Activated naive CD4-positive, alpha-beta T cell treated with anti-CD3 and anti-CD28 coated beads, Interleukin-2, amount 50 U/mL, for 72 hours (primary cell): ENCODE results near the gene TNIP1. TPM values are rescaled to one million over a fixed set of nuclear protein-coding genes. Genes with fewer than 3 reads are reported as not detected.

Experiments used
- ATAC-seq, 2 donors: fragments of 150-1000 bp; cut with Tn5 transposase; 2 replicates each; pipeline ENCODE4 v1.10.0; 2021; ENCODE audit warnings: mild to moderate bottlenecking in 2 of 2, moderate library complexity in 2 of 2
- DNase-seq, 2 donors: peaks; one replicate each; pipeline ENCODE4 v3.0.0; 2021 to 2022; ENCODE audit warnings: low spot score in 2 of 2
- H3K27ac Mint-ChIP-seq, 2 donors: one replicate each; pipeline ENCODE4 v1.8.0; 2022; ENCODE audit warnings: mild to moderate bottlenecking in 2 of 2, mixed read lengths in 2 of 2
- H3K36me3 Mint-ChIP-seq, 2 donors: one replicate each; pipeline ENCODE4 v1.8.0; 2022; ENCODE audit warnings: mixed read lengths in 2 of 2
- H3K9me3 Mint-ChIP-seq, 2 donors: one replicate each; pipeline ENCODE4 v1.8.0; 2022; ENCODE audit warnings: mixed read lengths in 2 of 2
- total RNA-seq, 2 donors: library from RNA; stranded (reverse); gene quantifications; one replicate each; pipeline ENCODE4 v1.2.3, GENCODE V29; 2022

TNIP1 gene
- total RNA-seq, 2 donors from 2014 or later = 221 to 276 TPM

DNA sequence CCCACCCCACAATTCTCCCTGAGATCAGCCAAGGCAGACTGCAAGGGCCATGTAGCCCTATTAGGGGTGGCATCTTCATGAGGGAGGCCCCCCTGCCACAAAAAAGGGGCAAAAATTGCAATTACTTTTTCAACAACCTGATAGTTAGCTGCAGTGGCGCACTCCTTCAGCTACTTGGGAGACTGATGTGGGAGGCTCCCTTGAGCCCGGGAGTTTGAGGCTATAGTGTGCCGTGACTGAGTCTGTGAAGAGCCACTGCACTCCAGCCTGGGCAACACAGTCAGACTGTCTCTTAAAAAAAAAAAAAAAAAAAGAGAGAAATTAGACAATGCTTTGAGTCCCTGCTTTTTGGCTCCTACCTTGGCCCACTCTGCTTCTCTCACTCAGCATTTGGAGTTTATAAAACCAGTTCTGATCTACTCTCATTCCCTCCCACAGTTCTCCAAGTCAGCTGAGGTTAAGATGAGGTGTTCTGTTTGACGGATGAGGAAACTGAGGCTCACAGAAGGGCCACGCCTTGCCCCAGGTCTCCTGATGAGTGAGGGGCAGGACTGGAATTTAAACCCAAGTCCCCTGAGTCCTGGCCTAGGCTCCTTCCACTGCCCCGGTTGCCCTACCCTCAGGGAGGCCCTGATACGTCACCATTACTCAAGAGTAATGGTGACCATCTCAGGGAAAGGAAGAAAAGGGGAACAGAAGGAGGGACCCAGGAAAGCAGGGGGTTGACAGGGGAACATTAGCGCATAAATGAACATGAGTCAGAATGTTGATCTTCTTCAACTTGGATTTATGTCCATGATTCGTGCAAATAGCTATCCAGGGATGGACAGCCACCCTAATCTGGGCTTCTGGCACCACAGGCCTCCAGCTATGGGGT, 51.4 kb downstream of the TNIP1 start:
- Mint-ChIP-seq H3K27ac (no peak overlapping the region), H3K9me3 (no peaks in the 10 kb centered on the region), H3K36me3 (peaks cover 16 to 66% of the 10 kb centered on the region in 2 donors)
- DNase-seq = no peak
- no peak for ATAC-seq

DNA sequence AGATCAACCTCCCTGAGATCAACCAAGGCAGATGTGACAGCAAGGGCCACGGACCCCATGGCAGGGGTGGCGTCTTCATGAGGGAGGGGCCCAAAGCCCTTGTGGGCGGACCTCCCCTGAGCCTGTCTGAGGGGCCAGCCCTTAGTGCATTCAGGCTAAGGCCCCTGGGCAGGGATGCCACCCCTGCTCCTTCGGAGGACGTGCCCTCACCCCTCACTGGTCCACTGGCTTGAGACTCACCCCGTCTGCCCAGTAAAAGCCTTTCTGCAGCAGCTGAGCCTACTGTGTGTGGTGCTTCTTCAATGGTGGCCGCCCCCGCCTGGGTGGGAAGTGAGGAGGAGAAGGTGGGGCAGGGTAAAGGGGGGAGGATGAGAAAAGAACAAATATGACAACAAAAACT, 52.1 kb downstream of the TNIP1 start:
- DNase-seq (no peak), ATAC-seq (no peak)
- Mint-ChIP-seq H3K36me3 (peaks cover 11 to 59% of the 10 kb centered on the region in 2 donors), H3K27ac (peak overlapping the region in 1 of 2 donors; percentile 61), H3K9me3 (no peaks in the 10 kb centered on the region)

GRCh38 chr5:151027961-151028479, 52.8 kb downstream of the TNIP1 start:
- DNase-seq = no peak
- ATAC-seq = peak in 1 of 2 donors; percentile 10
- H3K9me3 Mint-ChIP-seq = no peaks in the 10 kb centered on the region
- peak overlapping the region; percentile 61 to 89 for H3K27ac Mint-ChIP-seq
- H3K36me3 Mint-ChIP-seq = peaks cover 11 to 59% of the 10 kb centered on the region in 2 donors

- peak overlapping the region in 1 of 2 donors; percentile 36 for H3K27ac Mint-ChIP-seq
- no peaks in the 10 kb centered on the region for H3K9me3 Mint-ChIP-seq
- no peak for DNase-seq
- H3K36me3 Mint-ChIP-seq = peaks cover 7 to 54% of the 10 kb centered on the region in 2 donors
- ATAC-seq = no peak
Observed at GRCh38 chr5:151026679-151027078, 54.2 kb downstream of the TNIP1 start.

DNA sequence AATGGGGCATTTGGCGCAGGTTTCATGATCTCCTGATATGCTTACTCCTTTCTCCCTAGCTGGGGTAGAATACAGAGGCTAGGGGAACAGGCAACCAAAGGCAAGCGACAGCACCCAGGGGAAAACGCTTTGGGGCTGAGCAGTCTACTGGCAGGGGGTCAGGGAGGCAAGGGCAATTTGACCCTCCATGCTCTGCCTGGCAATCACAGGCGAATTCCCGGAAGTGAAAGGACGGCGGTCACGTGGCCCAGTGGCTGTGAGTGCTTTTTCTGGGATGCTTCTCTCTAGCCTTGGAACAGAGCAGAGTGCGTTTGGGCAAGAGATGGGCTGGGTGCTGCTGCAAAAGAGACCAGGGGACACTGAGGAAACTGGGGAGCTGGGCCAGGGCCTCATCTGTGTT, 54.7 kb downstream of the TNIP1 start:
- H3K36me3 Mint-ChIP-seq = peaks cover 7 to 52% of the 10 kb centered on the region in 2 donors
- peak overlapping the region; percentile 65 to 73 for H3K27ac Mint-ChIP-seq

DNA sequence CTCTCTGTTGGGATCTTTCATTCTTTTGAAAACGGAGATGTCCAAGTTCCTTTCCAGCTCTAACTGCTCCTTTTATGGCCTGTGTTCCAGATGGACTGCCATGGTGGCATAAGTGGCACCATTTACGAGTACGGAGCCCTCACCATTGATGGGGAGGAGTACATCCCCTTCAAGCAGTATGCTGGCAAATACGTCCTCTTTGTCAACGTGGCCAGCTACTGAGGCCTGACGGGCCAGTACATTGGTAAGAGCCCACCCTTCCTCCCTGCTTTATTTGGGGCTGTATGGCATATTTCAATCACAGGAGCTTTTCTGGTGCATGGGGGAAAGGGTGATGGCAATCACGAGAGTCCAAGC, 55.6 kb downstream of the TNIP1 start:
- ATAC-seq (no peak), DNase-seq (no peak)
- Mint-ChIP-seq H3K36me3 (peaks cover 7 to 44% of the 10 kb centered on the region in 2 donors), H3K27ac (no peak overlapping the region), H3K9me3 (no peaks in the 10 kb centered on the region)

More for the DNA sequence above, 54.7 kb downstream of the TNIP1 start:
- H3K9me3 Mint-ChIP-seq = no peaks in the 10 kb centered on the region
- no peak for DNase-seq
- no peak for ATAC-seq

- DNase-seq (no peak), ATAC-seq (no peak)
- H3K9me3 Mint-ChIP-seq = no peaks in the 10 kb centered on the region
- peaks cover 7 to 42% of the 10 kb centered on the region in 2 donors for H3K36me3 Mint-ChIP-seq
- no peak overlapping the region for H3K27ac Mint-ChIP-seq
Observed at GRCh38 chr5:151024440-151025249, 56.2 kb downstream of the TNIP1 start.

GRCh38 chr5:151023651-151024050, 57.2 kb downstream of the TNIP1 start:
- DNase-seq (no peak), ATAC-seq (no peak)
- Mint-ChIP-seq H3K27ac (no peak overlapping the region), H3K9me3 (no peaks in the 10 kb centered on the region), H3K36me3 (peaks cover 7 to 32% of the 10 kb centered on the region in 2 donors)

DNA sequence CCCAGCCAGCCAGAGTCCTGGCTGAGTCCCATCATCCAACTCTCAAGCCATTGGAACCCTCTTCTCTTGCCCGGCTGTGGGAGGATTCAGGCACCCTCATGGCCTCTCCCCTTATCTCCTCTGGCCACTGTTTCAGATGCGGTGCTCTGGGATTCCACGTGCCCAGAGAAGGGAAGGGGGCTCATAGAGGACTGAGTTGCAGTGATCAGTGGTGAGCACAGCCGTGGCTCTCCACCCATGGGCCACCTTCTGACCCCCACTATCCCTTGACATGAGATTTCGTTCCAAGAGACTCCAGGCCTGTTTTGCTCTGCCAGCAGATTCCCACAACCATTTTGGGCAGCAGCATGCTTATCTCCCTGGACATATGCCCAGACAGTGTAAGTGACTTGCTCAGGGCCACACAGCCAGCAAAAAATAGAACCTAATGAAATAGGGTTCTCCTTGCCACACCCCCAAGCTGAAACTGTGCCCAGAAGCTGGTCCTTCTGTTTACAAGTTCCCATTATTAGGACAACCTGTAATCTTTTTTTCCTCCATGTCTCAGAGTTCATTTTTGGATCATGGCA, 57.7 kb downstream of the TNIP1 start:
- Mint-ChIP-seq H3K9me3 (no peaks in the 10 kb centered on the region), H3K27ac (no peak overlapping the region), H3K36me3 (peaks cover 7 to 27% of the 10 kb centered on the region in 2 donors)
- no peak for DNase-seq
- ATAC-seq = peak in 1 of 2 donors; percentile 2

GRCh38 chr5:151022511-151023018, 58.3 kb downstream of the TNIP1 start:
- no peak overlapping the region for H3K27ac Mint-ChIP-seq
- ATAC-seq = peak in 1 of 2 donors; percentile 23
- no peak for DNase-seq
- peaks cover 7 to 27% of the 10 kb centered on the region in 2 donors for H3K36me3 Mint-ChIP-seq
- no peaks in the 10 kb centered on the region for H3K9me3 Mint-ChIP-seq

DNA sequence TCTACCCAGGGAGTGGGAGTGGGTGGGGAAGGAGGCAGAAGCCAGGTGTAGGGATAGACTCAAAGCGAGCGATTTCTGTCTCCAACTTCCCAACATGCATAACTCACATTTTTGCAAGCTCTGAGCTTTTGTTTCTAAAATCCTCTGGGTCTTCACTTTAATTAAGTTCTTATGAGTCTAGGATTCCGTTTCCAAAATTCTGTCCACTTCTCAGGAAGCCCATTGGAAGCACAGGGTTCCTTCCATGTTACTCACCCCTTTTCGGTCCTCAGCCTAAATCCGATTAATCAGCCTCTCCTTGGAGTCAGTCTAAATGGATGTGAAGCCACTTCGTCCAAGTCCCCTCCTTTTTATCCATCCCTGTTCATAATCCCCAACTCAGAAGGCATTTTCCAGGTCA, 59.1 kb downstream of the TNIP1 start:
- no peaks in the 10 kb centered on the region for H3K9me3 Mint-ChIP-seq
- no peak overlapping the region for H3K27ac Mint-ChIP-seq
- ATAC-seq (no peak), DNase-seq (no peak)
- H3K36me3 Mint-ChIP-seq = peaks cover 7 to 25% of the 10 kb centered on the region in 2 donors

- Mint-ChIP-seq H3K27ac (peak within 1 kb of the TSS in 1 of 2 donors; percentile 57), H3K9me3 (no peaks in the 10 kb centered on the region), H3K36me3 (peaks cover 7 to 13% of the 10 kb centered on the region in 2 donors)
- DNase-seq = no peak
- ATAC-seq = peak; percentile 34 to 48
Observed at GRCh38 chr5:151020304-151021110, 60.3 kb downstream of the TNIP1 start, which contains the start of gene GPX3. Gene GPX3 (plus strand): TSS chr5:151020591. CDS start chr5:151020655, 64 bp downstream.

DNA sequence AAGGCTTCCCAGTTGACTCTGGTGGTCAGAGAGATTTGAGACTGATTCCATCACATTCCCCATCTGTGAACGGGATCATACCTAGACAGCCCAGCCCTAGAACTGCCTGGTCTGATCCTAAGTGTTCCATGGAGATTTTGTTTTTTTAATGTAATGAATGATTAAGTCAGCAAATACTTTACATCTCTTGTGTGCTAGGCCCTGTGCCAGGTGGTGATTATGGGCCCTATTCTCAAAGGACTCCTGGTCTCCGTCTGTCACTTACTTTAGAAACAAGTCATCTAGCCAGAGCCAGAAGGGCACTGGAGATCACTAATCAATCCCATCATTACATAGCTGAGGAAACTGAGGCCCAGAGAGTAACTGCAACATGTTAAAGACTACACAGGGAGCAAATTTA, 61.5 kb downstream of the TNIP1 start:
- no peak for ATAC-seq
- Mint-ChIP-seq H3K36me3 (peaks cover 7 to 8% of the 10 kb centered on the region in 2 donors), H3K27ac (no peak overlapping the region), H3K9me3 (no peaks in the 10 kb centered on the region)
- no peak for DNase-seq

DNA sequence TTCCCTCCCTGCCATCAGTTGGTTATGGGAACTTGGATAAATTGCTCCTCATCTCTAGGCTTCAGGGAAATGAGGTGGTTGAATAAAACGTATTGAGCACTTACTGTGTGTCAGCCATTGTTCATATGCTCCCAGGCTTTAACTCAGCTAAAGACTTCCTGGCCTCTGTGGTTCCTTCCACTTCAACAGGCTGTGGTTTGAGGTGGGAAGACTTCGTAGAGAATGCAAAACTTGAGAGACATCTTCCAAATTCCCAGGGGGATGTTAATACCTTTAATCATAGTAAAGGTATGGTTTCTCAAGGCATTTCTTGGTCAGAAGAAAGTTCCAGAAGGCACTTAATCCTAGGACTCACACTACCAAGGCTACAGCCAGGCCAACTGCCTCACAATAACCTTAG, 62.0 kb downstream of the TNIP1 start:
- DNase-seq (no peak), ATAC-seq (no peak)
- Mint-ChIP-seq H3K27ac (no peak overlapping the region), H3K36me3 (peaks cover 7 to 8% of the 10 kb centered on the region in 2 donors), H3K9me3 (no peaks in the 10 kb centered on the region)

- no peaks in the 10 kb centered on the region for H3K9me3 Mint-ChIP-seq
- ATAC-seq (no peak), DNase-seq (no peak)
- peaks cover 7 to 8% of the 10 kb centered on the region in 2 donors for H3K36me3 Mint-ChIP-seq
- no peak overlapping the region for H3K27ac Mint-ChIP-seq
Observed at GRCh38 chr5:151017897-151018296, 62.9 kb downstream of the TNIP1 start.

- Mint-ChIP-seq H3K9me3 (no peaks in the 10 kb centered on the region), H3K36me3 (peaks cover 0 to under 1% of the 10 kb centered on the region in 2 donors), H3K27ac (no peak overlapping the region)
- no peak for ATAC-seq
- no peak for DNase-seq
Observed at GRCh38 chr5:151016700-151017099, 64.1 kb downstream of the TNIP1 start.
